Smooth muscle cell (in vitro differentiated cells): ENCODE measurements around the gene PLXDC2. TPM values are rescaled to one million over a fixed set of nuclear protein-coding genes. Genes with fewer than 3 reads are reported as not detected.

Experiments
- DNase-seq: peaks from one replicate; lab custom pipeline; 2025; ENCODE audit not compliant: unreplicated experiment; lab: John Stamatoyannopoulos, UW
- H2AFZ ChIP-seq: fragments of 200-600 bp; sonication (generic); 2 replicates; pipeline ENCODE4 v1.6.0; 2016; ENCODE audit warnings: antibody characterized with exemption, low read depth, mild to moderate bottlenecking
- H3F3A ChIP-seq: fragments of 200-600 bp; sonication (generic); 2 replicates; pipeline ENCODE4 v1.6.0; 2017; ENCODE audit warnings: antibody characterized with exemption, low read depth
- H3K27ac ChIP-seq: fragments of 200-600 bp; sonication (generic); 2 replicates; pipeline ENCODE4 v1.5.1; 2016; ENCODE audit warnings: low read depth, mild to moderate bottlenecking
- H3K27me3 ChIP-seq: fragments of 200-600 bp; sonication (generic); 2 replicates; pipeline ENCODE4 v1.6.1; 2016; ENCODE audit warnings: low read depth, mild to moderate bottlenecking
- H3K36me3 ChIP-seq: fragments of 200-600 bp; sonication (generic); 2 replicates; pipeline ENCODE4 v1.5.1; 2016; ENCODE audit warnings: low read depth
- H3K4me1 ChIP-seq: fragments of 200-600 bp; sonication (generic); 2 replicates; pipeline ENCODE4 v1.5.1; 2016; ENCODE audit warnings: low read depth
- H3K4me2 ChIP-seq: fragments of 200-600 bp; sonication (generic); 2 replicates; pipeline ENCODE4 v1.6.0; 2016; ENCODE audit warnings: mild to moderate bottlenecking
- H3K4me3 ChIP-seq: fragments of 200-600 bp; sonication (generic); 2 replicates; pipeline ENCODE4 v1.5.1; 2016; ENCODE audit warnings: mild to moderate bottlenecking
- H3K79me2 ChIP-seq: fragments of 200-600 bp; sonication (generic); 2 replicates; pipeline ENCODE4 v1.6.0; 2016; ENCODE audit warnings: low read depth, mild to moderate bottlenecking
- H3K9ac ChIP-seq: fragments of 200-600 bp; sonication (generic); 2 replicates; pipeline ENCODE4 v1.6.0; 2016; ENCODE audit warnings: low read depth
- H3K9me3 ChIP-seq: fragments of 200-600 bp; sonication (generic); replicated peaks from 2 replicates; pipeline ENCODE4 v1.5.1; 2016; ENCODE audit warnings: low read depth
- H4K20me1 ChIP-seq: fragments of 200-600 bp; sonication (generic); 2 replicates; pipeline ENCODE4 v1.6.0; 2016; ENCODE audit warnings: low read depth
- WGBS: methylation state at CpG from one replicate; pipeline ENCODE4 v1.1.7; 2016; ENCODE audit warnings: low lambda C conversion rate; 5-methylcytosine and 5-hydroxymethylcytosine counted together
- polyA plus RNA-seq: library from polyadenylated mRNA; unstranded; fragments of >200 nt; fragmentation: Nextera tagmentation; extraction: Ambion mirVana; gene quantifications from 2 replicates; pipeline ENCODE4 v1.2.1, GENCODE V29; 2016
- total RNA-seq: library from RNA; depleted of rRNA; stranded (reverse); fragments of >200 nt; gene quantifications from 2 replicates; pipeline ENCODE4 v1.2.3, GENCODE V29; 2014
- TF ChIP-seq, protein P1 (sequence below): fragments of 200-600 bp; sonication (generic); IDR thresholded peaks from 2 replicates; pipeline ENCODE4 v1.5.1; 2017; ENCODE audit warnings: borderline replicate concordance, mild to moderate bottlenecking, antibody characterized with exemption; ENCODE audit not compliant: insufficient read depth, poor library complexity, severe bottlenecking

PLXDC2 gene
- total and polyA plus RNA-seq, 2 experiments from 2014 or later, result 7.3 to 24.9 TPM

DNA sequence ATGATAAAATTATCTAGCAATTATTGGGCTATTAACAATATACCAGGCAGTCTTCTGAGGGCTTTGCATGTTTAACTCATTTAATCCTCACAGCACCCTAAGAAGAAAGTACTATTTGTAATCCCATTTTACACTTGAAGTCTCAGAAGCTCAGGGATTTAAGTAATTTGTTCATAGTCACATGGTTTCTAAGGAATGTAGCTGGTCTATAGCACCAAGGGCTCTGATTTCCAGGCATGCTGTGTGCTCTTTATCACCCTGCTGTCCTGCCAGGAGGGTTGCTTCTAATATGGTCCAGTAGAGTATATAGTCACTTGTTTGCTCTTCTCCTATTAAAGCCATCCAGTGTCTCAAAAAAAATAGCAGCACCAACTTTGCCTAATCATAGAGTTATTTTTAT, 417.2 kb downstream of the PLXDC2 start:
- no peaks in the 10 kb centered on the region for H3K27me3 ChIP-seq
- TF ChIP-seq, protein P1, sequence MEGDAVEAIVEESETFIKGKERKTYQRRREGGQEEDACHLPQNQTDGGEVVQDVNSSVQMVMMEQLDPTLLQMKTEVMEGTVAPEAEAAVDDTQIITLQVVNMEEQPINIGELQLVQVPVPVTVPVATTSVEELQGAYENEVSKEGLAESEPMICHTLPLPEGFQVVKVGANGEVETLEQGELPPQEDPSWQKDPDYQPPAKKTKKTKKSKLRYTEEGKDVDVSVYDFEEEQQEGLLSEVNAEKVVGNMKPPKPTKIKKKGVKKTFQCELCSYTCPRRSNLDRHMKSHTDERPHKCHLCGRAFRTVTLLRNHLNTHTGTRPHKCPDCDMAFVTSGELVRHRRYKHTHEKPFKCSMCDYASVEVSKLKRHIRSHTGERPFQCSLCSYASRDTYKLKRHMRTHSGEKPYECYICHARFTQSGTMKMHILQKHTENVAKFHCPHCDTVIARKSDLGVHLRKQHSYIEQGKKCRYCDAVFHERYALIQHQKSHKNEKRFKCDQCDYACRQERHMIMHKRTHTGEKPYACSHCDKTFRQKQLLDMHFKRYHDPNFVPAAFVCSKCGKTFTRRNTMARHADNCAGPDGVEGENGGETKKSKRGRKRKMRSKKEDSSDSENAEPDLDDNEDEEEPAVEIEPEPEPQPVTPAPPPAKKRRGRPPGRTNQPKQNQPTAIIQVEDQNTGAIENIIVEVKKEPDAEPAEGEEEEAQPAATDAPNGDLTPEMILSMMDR, result no peak
- no peak overlapping the region for H3K4me2 ChIP-seq
- H3K36me3 ChIP-seq, result no peaks in the 10 kb centered on the region
- H3F3A ChIP-seq, result no peaks in the 10 kb centered on the region
- H2AFZ ChIP-seq, result no peak overlapping the region
- no peak overlapping the region for H3K9ac ChIP-seq
- no peaks in the 10 kb centered on the region for H3K79me2 ChIP-seq
- no peaks in the 10 kb centered on the region for H3K9me3 ChIP-seq
- peaks cover 5% of the 10 kb centered on the region for H3K4me1 ChIP-seq
- H4K20me1 ChIP-seq, result no peaks in the 10 kb centered on the region
- no peak overlapping the region for H3K4me3 ChIP-seq
- no peak overlapping the region for H3K27ac ChIP-seq
- DNase-seq, result no peak

DNA sequence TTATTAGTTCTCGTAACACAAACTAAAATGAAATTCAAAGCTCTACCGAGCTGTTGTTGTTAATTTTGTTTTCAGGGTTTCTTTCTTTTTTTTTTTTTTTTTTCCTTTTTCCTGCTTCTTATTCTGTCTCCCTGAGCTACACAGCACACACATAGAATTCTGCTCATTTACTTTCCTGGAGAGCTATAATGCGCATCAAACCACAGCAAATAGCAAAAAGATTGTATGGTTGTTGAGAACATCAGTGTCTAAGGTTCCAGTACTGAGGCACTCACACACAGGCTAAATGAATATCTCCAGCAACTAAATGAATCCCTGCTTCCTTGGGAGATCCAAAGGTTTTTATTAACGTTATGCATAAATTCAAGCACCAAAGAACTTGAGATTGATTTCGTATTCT, 418.3 kb downstream of the PLXDC2 start:
- H2AFZ ChIP-seq, result no peak overlapping the region
- DNase-seq, result no peak
- no peak overlapping the region for H3K9ac ChIP-seq
- WGBS, result 95% methylated on average over 5 of the region's 5 CpGs
- TF ChIP-seq, protein P1, result no peak
- H3K9me3 ChIP-seq, result no peaks in the 10 kb centered on the region
- no peaks in the 10 kb centered on the region for H4K20me1 ChIP-seq
- H3K79me2 ChIP-seq, result no peaks in the 10 kb centered on the region
- no peak overlapping the region for H3K27ac ChIP-seq
- no peaks in the 10 kb centered on the region for H3F3A ChIP-seq
- no peaks in the 10 kb centered on the region for H3K27me3 ChIP-seq
- no peak overlapping the region for H3K4me2 ChIP-seq
- peaks cover 5% of the 10 kb centered on the region for H3K4me1 ChIP-seq
- no peaks in the 10 kb centered on the region for H3K36me3 ChIP-seq
- H3K4me3 ChIP-seq, result no peak overlapping the region

- WGBS, result 91% methylated on average over 2 of the region's 2 CpGs
- Histone ChIP-seq H3K4me2 (no peak overlapping the region), H3K79me2 (no peaks in the 10 kb centered on the region), H3K4me1 (peaks cover 5% of the 10 kb centered on the region), H3K4me3 (no peak overlapping the region), H4K20me1 (no peaks in the 10 kb centered on the region), H3F3A (no peaks in the 10 kb centered on the region), H3K36me3 (no peaks in the 10 kb centered on the region), H3K9ac (no peak overlapping the region), H3K9me3 (no peaks in the 10 kb centered on the region), H2AFZ (no peak overlapping the region), H3K27me3 (no peaks in the 10 kb centered on the region), H3K27ac (no peak overlapping the region)
- TF ChIP-seq, protein P1, result no peak
- no peak for DNase-seq
These were observed 420.9 kb downstream of the PLXDC2 start for GRCh38 chr10:20237091-20237570.

- H3K9ac ChIP-seq, result no peak overlapping the region
- no peak overlapping the region for H3K4me2 ChIP-seq
- H3K27me3 ChIP-seq, result no peaks in the 10 kb centered on the region
- no peaks in the 10 kb centered on the region for H4K20me1 ChIP-seq
- H2AFZ ChIP-seq, result no peak overlapping the region
- H3K36me3 ChIP-seq, result no peaks in the 10 kb centered on the region
- no peak overlapping the region for H3K27ac ChIP-seq
- TF ChIP-seq, protein P1, result no peak
- H3K79me2 ChIP-seq, result no peaks in the 10 kb centered on the region
- DNase-seq, result no peak
- peaks cover 5% of the 10 kb centered on the region for H3K4me1 ChIP-seq
- no peaks in the 10 kb centered on the region for H3F3A ChIP-seq
- no peaks in the 10 kb centered on the region for H3K9me3 ChIP-seq
- H3K4me3 ChIP-seq, result no peak overlapping the region
These were observed 421.4 kb downstream of the PLXDC2 start for GRCh38 chr10:20237586-20237985.
